A549 (cell line): ENCODE results near the gene GIMAP8.

ENCODE experiments used
- CEBPB ChIP-seq, 2 experiments: fragments of >200 bp in 1 of 2; sonication (Bioruptor Twin) in 1 of 2; formaldehyde crosslinking in 1 of 2; IDR thresholded peaks; 2 replicates each; pipeline ENCODE4 v1.6.1; 2012 to 2016
- GATA3 ChIP-seq: IDR thresholded peaks from 2 replicates; pipeline ENCODE4 v1.6.1; 2012; ENCODE audit warnings: borderline replicate concordance
- RARB ChIP-seq: fragments of 250-450 bp; sonication (Bioruptor Pico); IDR thresholded peaks from 2 replicates; pipeline ENCODE4 v1.8.0; 2021; ENCODE audit warnings: mild to moderate bottlenecking, moderate library complexity
- TF ChIP-seq, protein P1 (sequence below): fragments of >200 bp; sonication (Bioruptor Twin); formaldehyde crosslinking; IDR thresholded peaks from 3 replicates; pipeline ENCODE4 v1.5.1; 2016
- TF ChIP-seq, protein P2 (sequence below): fragments of 450-650 bp; IDR thresholded peaks from 2 replicates; pipeline ENCODE4 v1.6.1; 2014; ENCODE audit warnings: antibody characterized with exemption

DNA sequence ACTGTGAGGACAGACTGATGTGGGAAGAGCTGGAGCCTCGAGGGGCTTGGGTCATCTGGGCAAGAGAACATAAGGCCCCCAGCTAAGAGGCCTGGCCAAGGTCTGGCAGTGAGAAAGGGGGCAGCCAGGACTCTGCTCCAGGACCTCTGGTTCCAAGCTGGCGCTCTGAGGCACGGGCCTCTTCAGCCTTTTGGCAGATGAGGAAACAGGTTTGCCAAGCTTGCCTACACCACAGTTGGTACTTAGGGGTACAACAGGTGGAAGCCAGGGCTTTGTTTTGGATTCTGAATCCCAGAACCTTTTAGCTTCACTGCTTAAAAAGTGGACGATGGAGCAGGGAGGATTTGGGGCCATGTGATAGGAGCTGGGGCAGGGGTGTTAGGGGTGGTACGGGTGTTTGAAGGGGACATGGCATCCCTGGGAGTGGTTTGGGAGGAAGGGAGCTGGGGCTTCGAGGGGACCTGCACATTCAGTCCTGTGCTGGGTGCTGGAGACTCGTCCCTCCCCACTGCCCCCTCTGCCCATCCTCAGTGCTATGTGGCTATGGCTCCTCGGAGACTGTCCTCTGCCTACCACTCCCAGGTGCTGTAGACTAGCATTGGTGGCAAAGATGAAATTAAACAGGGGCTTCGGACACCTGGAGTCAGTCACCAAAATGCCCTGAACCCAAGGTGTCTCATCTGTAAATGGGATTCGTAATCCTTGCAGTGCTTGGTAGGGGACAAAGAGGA, 41.0 kb upstream of the GIMAP8 start:
- TF ChIP-seq, protein P1, sequence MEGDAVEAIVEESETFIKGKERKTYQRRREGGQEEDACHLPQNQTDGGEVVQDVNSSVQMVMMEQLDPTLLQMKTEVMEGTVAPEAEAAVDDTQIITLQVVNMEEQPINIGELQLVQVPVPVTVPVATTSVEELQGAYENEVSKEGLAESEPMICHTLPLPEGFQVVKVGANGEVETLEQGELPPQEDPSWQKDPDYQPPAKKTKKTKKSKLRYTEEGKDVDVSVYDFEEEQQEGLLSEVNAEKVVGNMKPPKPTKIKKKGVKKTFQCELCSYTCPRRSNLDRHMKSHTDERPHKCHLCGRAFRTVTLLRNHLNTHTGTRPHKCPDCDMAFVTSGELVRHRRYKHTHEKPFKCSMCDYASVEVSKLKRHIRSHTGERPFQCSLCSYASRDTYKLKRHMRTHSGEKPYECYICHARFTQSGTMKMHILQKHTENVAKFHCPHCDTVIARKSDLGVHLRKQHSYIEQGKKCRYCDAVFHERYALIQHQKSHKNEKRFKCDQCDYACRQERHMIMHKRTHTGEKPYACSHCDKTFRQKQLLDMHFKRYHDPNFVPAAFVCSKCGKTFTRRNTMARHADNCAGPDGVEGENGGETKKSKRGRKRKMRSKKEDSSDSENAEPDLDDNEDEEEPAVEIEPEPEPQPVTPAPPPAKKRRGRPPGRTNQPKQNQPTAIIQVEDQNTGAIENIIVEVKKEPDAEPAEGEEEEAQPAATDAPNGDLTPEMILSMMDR, result no peak
- no peak for TF ChIP-seq CEBPB (IDR thresholded peaks at IDR 0.05)
- no peak for TF ChIP-seq RARB
- TF ChIP-seq GATA3, result no peak
- TF ChIP-seq, protein P2, sequence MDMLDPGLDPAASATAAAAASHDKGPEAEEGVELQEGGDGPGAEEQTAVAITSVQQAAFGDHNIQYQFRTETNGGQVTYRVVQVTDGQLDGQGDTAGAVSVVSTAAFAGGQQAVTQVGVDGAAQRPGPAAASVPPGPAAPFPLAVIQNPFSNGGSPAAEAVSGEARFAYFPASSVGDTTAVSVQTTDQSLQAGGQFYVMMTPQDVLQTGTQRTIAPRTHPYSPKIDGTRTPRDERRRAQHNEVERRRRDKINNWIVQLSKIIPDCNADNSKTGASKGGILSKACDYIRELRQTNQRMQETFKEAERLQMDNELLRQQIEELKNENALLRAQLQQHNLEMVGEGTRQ, result no peak
